HepG2 (cell line): ENCODE results near the gene TLCD3B. TPM values are rescaled to one million over a fixed set of nuclear protein-coding genes. Genes with fewer than 3 reads are reported as not detected.
A peak's percentile ranks its signal among the peaks of the same experiment; 100 is the strongest.

Source experiments
- AGO2 ChIP-seq: fragments of 200-400 bp; formaldehyde crosslinking; optimal IDR thresholded peaks from 2 replicates; pipeline ENCODE3; 2017; ENCODE audit warnings: mild to moderate bottlenecking, low read depth, low read length, moderate library complexity
- BORCS8-MEF2B ChIP-seq: sonication (generic); formaldehyde crosslinking; IDR thresholded peaks from 2 replicates; pipeline ENCODE4 v1.8.0; 2022; ENCODE audit warnings: mild to moderate bottlenecking, missing genetic modification reagents
- CREB1 ChIP-seq, 2 experiments: fragments of 450-650 bp in 1 of 2; IDR thresholded peaks; 2 replicates each; pipeline ENCODE4 v1.6.1; 2016 to 2017; ENCODE audit warnings: control low read depth in 1 of 2, mild to moderate bottlenecking in 1 of 2, missing compliant biosample characterization in 1 of 2, missing genetic modification characterization in 1 of 2
- DNMT3B ChIP-seq: conservative IDR thresholded peaks from 2 replicates; pipeline ENCODE4 v1.6.1; 2016; ENCODE audit warnings: missing biosample characterization, control low read depth
- GATA4 ChIP-seq: sonication (generic); IDR thresholded peaks from 2 replicates; pipeline ENCODE4 v1.6.1; 2016; ENCODE audit warnings: antibody characterized with exemption, low read depth, borderline replicate concordance
- HMGA1 ChIP-seq: sonication (generic); formaldehyde crosslinking; conservative IDR thresholded peaks from 2 replicates; pipeline ENCODE4 v1.4.0; 2020; ENCODE audit warnings: missing genetic modification reagents
- NR3C1 ChIP-seq: sonication (generic); formaldehyde crosslinking; IDR thresholded peaks from 2 replicates; pipeline ENCODE4 v1.4.0; 2020; ENCODE audit warnings: missing genetic modification reagents
- PAX8 ChIP-seq: sonication (generic); formaldehyde crosslinking; IDR thresholded peaks from 2 replicates; pipeline ENCODE4 v1.8.0; 2022; ENCODE audit warnings: mild to moderate bottlenecking, missing genetic modification reagents, borderline replicate concordance
- PCBP1 ChIP-seq: fragments of 200-400 bp; formaldehyde crosslinking; IDR thresholded peaks from 2 replicates; pipeline ENCODE4 v1.6.1; 2017; ENCODE audit warnings: mild to moderate bottlenecking, low read depth, low read length, borderline replicate concordance
- PRMT3 ChIP-seq: sonication (generic); formaldehyde crosslinking; IDR thresholded peaks from 2 replicates; pipeline ENCODE4 v1.8.1; 2022; ENCODE audit warnings: low read depth, mild to moderate bottlenecking, moderate library complexity, missing genetic modification reagents, borderline replicate concordance
- SAP130 ChIP-seq: IDR thresholded peaks from 2 replicates; pipeline ENCODE4 v1.6.1; 2016; ENCODE audit warnings: low read depth
- SETDB1 ChIP-seq: sonication (generic); formaldehyde crosslinking; IDR thresholded peaks from 2 replicates; pipeline ENCODE4 v1.5.1; 2020; ENCODE audit warnings: missing genetic modification reagents, mild to moderate bottlenecking, borderline replicate concordance
- SSRP1 ChIP-seq: IDR thresholded peaks from 2 replicates; pipeline ENCODE4 v1.6.1; 2016; ENCODE audit warnings: control low read depth
- TAF15 ChIP-seq: fragments of 200-400 bp; formaldehyde crosslinking; IDR thresholded peaks from one replicate; pipeline ENCODE4 v1.6.1; 2018; ENCODE audit warnings: mild to moderate bottlenecking, low read depth, low read length; ENCODE audit not compliant: poor library complexity, severe bottlenecking
- ZNF235 ChIP-seq: sonication (generic); formaldehyde crosslinking; IDR thresholded peaks from 2 replicates; pipeline ENCODE4 v1.8.1; 2023; ENCODE audit warnings: mild to moderate bottlenecking, missing genetic modification reagents, borderline replicate concordance
- ZNF256 ChIP-seq: sonication (generic); formaldehyde crosslinking; conservative IDR thresholded peaks from 2 replicates; pipeline ENCODE4 v1.4.0; 2020; ENCODE audit warnings: missing genetic modification reagents
- ZNF496 ChIP-seq: sonication (generic); formaldehyde crosslinking; IDR thresholded peaks from 2 replicates; pipeline ENCODE4 v1.8.1; 2023; ENCODE audit warnings: mild to moderate bottlenecking, moderate library complexity, missing genetic modification reagents; ENCODE audit not compliant: insufficient replicate concordance
- ZNF569 ChIP-seq: sonication (generic); formaldehyde crosslinking; IDR thresholded peaks from 2 replicates; pipeline ENCODE4 v1.5.0; 2020; ENCODE audit warnings: mild to moderate bottlenecking, missing genetic modification reagents, moderate library complexity, borderline replicate concordance
- polyA plus RNA-seq, 8 experiments: library from polyadenylated mRNA; depleted of rRNA in 3 of 8; stranded (reverse) in 7 of 8; unstranded in 1 of 8; fragments of >200 nt; fragmentation: Illumina TruSeq in 4 of 8; extraction: Trizol in 4 of 8; gene quantifications; 2 replicates each; pipeline versions ENCODE4 v1.2.1 to v1.2.3, GENCODE V29; 2011 to 2016; ENCODE audit warnings: low read depth in 4 of 8, missing spikeins in 1 of 8, mixed read lengths in 1 of 8; ENCODE audit not compliant: insufficient read depth in 1 of 8
- total RNA-seq, 5 experiments: library from RNA; depleted of rRNA; stranded (reverse); fragments of >200 nt; fragmentation: Illumina TruSeq; extraction: Trizol; gene quantifications; 2 replicates each; pipeline ENCODE4 v1.2.3, GENCODE V29; 2016; ENCODE audit warnings: low read depth in 1 of 5
- TF ChIP-seq, protein P1 (sequence below): conservative IDR thresholded peaks from 2 replicates; pipeline ENCODE4 v1.6.1; 2018; ENCODE audit warnings: missing genetic modification reagents
- TF ChIP-seq, protein P2 (sequence below), 2 experiments: sonication (generic) in 1 of 2; formaldehyde crosslinking in 1 of 2; IDR thresholded peaks; 2 replicates each; pipeline versions ENCODE4 v1.4.0 to v1.6.1; 2018 to 2020; ENCODE audit warnings: missing genetic modification reagents in 2 of 2, borderline replicate concordance in 1 of 2, low read depth in 1 of 2, mild to moderate bottlenecking in 1 of 2, missing biosample characterization in 1 of 2
- TF ChIP-seq, protein P3 (sequence below): sonication (generic); formaldehyde crosslinking; IDR thresholded peaks from 2 replicates; pipeline ENCODE4 v1.4.0; 2020; ENCODE audit warnings: mild to moderate bottlenecking, low read depth, missing genetic modification reagents
- TF ChIP-seq, protein P4 (sequence below): sonication (generic); formaldehyde crosslinking; IDR thresholded peaks from 2 replicates; pipeline ENCODE4 v1.4.0; 2020; ENCODE audit warnings: missing genetic modification reagents, mild to moderate bottlenecking, borderline replicate concordance

Gene TLCD3B
- total and polyA plus RNA-seq, 2 of the 13 experiments (the other 11 are each of a cell fraction or from before 2014, with no cell fraction given), result not detected

DNA sequence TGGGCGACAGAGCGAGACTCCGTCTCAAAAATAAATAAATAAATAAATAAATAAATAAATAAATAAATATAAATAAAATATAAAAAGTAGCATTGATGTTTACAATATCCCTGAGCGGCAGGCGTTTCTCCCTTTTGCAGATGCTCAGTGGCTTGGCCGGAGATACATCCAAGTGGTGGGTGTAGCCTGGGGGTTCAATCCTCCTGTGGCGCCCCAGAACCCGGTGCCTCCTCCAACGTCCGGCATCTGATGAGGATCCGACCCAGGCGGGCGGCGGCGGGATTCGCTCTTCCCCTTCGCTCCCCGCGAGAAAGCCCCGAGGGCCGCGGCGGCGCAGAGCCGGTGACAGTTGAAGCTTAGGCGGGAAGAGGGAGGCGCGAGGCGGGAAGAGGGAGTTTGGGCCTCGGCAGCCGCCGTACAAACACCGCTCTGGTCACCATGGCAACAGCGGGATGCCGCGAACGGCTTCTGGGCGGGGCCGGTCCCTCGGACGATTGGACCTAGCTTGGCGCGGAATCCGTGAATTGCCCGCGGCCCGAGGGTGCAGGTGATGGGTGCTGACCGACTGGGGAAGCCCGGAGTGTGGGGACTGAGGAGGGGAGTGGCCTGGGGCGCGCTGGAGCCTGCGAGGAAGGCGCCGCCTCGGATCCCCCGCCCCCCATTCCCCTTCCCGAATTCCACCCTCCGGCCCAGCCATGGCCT lies 21.8 kb upstream of the TLCD3B start (continued):
- TF ChIP-seq, protein P1, sequence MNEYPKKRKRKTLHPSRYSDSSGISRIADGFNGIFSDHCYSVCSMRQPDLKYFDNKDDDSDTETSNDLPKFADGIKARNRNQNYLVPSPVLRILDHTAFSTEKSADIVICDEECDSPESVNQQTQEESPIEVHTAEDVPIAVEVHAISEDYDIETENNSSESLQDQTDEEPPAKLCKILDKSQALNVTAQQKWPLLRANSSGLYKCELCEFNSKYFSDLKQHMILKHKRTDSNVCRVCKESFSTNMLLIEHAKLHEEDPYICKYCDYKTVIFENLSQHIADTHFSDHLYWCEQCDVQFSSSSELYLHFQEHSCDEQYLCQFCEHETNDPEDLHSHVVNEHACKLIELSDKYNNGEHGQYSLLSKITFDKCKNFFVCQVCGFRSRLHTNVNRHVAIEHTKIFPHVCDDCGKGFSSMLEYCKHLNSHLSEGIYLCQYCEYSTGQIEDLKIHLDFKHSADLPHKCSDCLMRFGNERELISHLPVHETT (CRISPR knock-in tag), result peak; percentile 91
- TF ChIP-seq SAP130 (CRISPR knock-in tag) (peak; percentile 99), TAF15 (peak; percentile 44), PCBP1 (peak; percentile 85; the same call in 1 of the 2 replicates), GATA4 (no peak), HMGA1 (CRISPR knock-in tag) (no peak), NR3C1 (CRISPR knock-in tag) (no peak; the same call in 1 of the 2 replicates), AGO2 (no peak), PAX8 (CRISPR knock-in tag) (peak; percentile 84; the same call in 1 of the 2 replicates), SETDB1 (CRISPR knock-in tag) (no peak), ZNF235 (CRISPR knock-in tag) (no peak; the same call in 1 of the 2 replicates), ZNF569 (CRISPR knock-in tag) (no peak), DNMT3B (no peak), BORCS8-MEF2B (CRISPR knock-in tag) (peak; percentile 97), ZNF496 (no peak), ZNF256 (CRISPR knock-in tag) (peak; percentile 94), CREB1 (IDR thresholded peaks at IDR 0.05) (no peak), CREB1 (CRISPR knock-in tag; IDR thresholded peaks at IDR 0.05) (no peak), PRMT3 (CRISPR knock-in tag) (0 out of 2 replicates have a peak, but pooled peaks have one; percentile 72), SSRP1 (no peak)
- TF ChIP-seq, protein P2, sequence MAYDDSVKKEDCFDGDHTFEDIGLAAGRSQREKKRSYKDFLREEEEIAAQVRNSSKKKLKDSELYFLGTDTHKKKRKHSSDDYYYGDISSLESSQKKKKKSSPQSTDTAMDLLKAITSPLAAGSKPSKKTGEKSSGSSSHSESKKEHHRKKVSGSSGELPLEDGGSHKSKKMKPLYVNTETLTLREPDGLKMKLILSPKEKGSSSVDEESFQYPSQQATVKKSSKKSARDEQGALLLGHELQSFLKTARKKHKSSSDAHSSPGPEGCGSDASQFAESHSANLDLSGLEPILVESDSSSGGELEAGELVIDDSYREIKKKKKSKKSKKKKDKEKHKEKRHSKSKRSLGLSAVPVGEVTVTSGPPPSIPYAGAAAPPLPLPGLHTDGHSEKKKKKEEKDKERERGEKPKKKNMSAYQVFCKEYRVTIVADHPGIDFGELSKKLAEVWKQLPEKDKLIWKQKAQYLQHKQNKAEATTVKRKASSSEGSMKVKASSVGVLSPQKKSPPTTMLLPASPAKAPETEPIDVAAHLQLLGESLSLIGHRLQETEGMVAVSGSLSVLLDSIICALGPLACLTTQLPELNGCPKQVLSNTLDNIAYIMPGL (CRISPR knock-in tag; IDR thresholded peaks at IDR 0.05; ENCODE audit: borderline replicate concordance in 1 of 2, low read depth in 1 of 2), result peak; percentile 74 to 91
- TF ChIP-seq, protein P3, sequence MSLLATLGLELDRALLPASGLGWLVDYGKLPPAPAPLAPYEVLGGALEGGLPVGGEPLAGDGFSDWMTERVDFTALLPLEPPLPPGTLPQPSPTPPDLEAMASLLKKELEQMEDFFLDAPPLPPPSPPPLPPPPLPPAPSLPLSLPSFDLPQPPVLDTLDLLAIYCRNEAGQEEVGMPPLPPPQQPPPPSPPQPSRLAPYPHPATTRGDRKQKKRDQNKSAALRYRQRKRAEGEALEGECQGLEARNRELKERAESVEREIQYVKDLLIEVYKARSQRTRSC (CRISPR knock-in tag), result peak; percentile 98
- TF ChIP-seq, protein P4, sequence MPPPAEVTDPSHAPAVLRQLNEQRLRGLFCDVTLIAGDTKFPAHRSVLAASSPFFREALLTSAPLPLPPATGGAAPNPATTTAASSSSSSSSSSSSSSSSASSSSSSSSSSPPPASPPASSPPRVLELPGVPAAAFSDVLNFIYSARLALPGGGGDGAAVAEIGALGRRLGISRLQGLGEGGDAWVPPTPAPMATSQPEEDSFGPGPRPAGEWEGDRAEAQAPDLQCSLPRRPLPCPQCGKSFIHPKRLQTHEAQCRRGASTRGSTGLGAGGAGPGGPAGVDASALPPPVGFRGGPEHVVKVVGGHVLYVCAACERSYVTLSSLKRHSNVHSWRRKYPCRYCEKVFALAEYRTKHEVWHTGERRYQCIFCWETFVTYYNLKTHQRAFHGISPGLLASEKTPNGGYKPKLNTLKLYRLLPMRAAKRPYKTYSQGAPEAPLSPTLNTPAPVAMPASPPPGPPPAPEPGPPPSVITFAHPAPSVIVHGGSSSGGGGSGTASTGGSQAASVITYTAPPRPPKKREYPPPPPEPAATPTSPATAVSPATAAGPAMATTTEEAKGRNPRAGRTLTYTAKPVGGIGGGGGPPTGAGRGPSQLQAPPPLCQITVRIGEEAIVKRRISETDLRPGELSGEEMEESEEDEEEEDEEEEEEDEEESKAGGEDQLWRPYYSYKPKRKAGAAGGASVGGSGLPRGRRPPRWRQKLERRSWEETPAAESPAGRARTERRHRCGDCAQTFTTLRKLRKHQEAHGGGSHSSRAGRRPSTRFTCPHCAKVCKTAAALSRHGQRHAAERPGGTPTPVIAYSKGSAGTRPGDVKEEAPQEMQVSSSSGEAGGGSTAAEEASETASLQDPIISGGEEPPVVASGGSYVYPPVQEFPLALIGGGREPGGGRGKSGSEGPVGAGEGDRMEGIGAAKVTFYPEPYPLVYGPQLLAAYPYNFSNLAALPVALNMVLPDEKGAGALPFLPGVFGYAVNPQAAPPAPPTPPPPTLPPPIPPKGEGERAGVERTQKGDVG (CRISPR knock-in tag), result peak; percentile 96; the same call in 1 of the 2 replicates
